ENCODE data around the gene MUC3A.
"Not testable (repeated sequence)": the region's sequence is repeated elsewhere in the genome, so short reads cannot be mapped to it uniquely, and the experiment has no call there.

The MUC3A gene

DNA sequence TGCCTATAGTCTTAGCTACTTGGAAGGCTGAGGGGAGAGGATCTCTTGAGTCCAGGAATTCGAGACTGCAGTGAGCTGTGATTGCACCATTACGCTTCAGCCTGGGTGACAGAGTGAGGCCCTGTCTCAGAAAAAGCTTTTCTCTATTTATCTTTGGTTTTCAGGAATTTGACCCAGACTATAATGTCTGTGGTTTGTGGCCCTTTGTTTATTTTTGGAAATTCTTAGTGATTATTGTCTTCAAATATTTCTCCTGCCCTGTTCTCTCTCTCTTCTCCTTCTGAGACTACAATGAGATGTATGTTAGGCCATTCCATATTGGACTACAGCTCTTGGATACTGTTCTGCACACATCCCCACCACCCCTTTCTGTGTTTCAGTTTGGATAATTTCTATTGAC is 24.7 kb downstream of the MUC3A start:
- Histone ChIP-seq H3K4me3 (ENCODE audit: low read depth in 1 of 2, low read length in 2 of 2) (no peak overlapping the region), H3K9me3 (ENCODE audit: control insufficient read depth in 1 of 2, low read length in 2 of 2) (no peaks in the 10 kb centered on the region), H3K4me1 (ENCODE audit: control insufficient read depth in 1 of 2, insufficient read depth in 2 of 2, low read length in 2 of 2) (no peaks in the 10 kb centered on the region), H3K27ac (ENCODE audit: low read length) (no peak overlapping the region), H3K36me3 (ENCODE audit: control insufficient read depth in 1 of 2, insufficient read depth in 2 of 2, low read length in 2 of 2) (no peaks in the 10 kb centered on the region), H3K27me3 (ENCODE audit: low read depth, low read length) (peaks cover 8% of the 10 kb centered on the region)

DNA sequence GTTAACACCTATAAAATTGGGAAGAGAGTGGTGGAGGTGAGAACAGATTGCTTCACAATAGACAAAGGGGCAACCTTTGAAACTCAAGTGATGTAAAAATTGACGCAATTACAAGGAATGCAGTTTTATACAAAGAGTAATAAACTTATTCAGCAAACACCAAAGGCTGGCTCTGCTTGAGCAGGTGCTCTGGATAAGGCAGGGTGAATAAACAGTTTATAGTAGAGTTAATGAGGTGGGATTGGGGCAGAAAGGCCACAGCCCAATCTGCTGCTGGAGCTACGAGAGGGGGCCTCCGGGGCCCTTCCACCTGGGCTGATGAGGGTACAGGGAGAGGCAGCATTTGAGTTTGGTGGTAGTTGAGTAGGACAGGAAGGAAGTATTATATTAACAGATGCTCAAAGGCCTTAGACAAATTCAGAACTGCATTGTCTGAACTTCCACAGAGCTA is 26.1 kb downstream of the MUC3A start:
- no peaks in the 10 kb centered on the region for H3K36me3 ChIP-seq (ENCODE audit: control insufficient read depth in 1 of 2, insufficient read depth in 2 of 2, low read length in 2 of 2)
- H3K9me3 ChIP-seq (ENCODE audit: control insufficient read depth in 1 of 2, low read length in 2 of 2) = no peaks in the 10 kb centered on the region
- H3K27ac ChIP-seq (ENCODE audit: low read length) = peak overlapping the region; percentile 31
- H3K4me1 ChIP-seq (ENCODE audit: control insufficient read depth in 1 of 2, insufficient read depth in 2 of 2, low read length in 2 of 2) = no peaks in the 10 kb centered on the region
- peaks cover 8% of the 10 kb centered on the region for H3K27me3 ChIP-seq (ENCODE audit: low read depth, low read length)
- H3K4me3 ChIP-seq (ENCODE audit: low read depth in 1 of 2, low read length in 2 of 2) = no peak overlapping the region

DNA sequence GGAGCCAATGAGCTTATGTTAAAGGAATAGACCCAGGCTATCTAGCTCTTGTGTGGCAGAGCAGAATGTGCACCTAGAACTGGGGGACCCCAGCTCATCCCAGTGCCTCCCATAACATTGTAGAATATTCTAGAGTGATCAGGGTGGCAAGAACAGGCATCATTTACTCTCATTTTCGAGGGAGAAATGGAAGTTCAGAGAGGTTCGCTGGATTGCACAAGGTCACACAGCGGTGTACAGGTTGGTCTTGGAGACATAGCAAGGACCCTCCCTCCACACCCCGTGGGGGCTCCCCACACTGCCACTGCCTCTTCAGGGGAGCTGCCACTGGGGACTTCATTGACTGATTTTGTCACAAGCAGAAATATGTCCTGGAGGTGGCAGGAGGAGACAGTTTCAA is 29.0 kb downstream of the MUC3A start:
- peaks cover 8% of the 10 kb centered on the region for H3K27me3 ChIP-seq (ENCODE audit: low read depth, low read length)
- H3K4me3 ChIP-seq (ENCODE audit: low read depth in 1 of 2, low read length in 2 of 2) = no peak overlapping the region
- no peaks in the 10 kb centered on the region for H3K4me1 ChIP-seq (ENCODE audit: control insufficient read depth in 1 of 2, insufficient read depth in 2 of 2, low read length in 2 of 2)
- H3K9me3 ChIP-seq (ENCODE audit: control insufficient read depth in 1 of 2, low read length in 2 of 2) = no peaks in the 10 kb centered on the region
- H3K27ac ChIP-seq (ENCODE audit: low read length) = no peak overlapping the region
- no peaks in the 10 kb centered on the region for H3K36me3 ChIP-seq (ENCODE audit: control insufficient read depth in 1 of 2, insufficient read depth in 2 of 2, low read length in 2 of 2)

DNA sequence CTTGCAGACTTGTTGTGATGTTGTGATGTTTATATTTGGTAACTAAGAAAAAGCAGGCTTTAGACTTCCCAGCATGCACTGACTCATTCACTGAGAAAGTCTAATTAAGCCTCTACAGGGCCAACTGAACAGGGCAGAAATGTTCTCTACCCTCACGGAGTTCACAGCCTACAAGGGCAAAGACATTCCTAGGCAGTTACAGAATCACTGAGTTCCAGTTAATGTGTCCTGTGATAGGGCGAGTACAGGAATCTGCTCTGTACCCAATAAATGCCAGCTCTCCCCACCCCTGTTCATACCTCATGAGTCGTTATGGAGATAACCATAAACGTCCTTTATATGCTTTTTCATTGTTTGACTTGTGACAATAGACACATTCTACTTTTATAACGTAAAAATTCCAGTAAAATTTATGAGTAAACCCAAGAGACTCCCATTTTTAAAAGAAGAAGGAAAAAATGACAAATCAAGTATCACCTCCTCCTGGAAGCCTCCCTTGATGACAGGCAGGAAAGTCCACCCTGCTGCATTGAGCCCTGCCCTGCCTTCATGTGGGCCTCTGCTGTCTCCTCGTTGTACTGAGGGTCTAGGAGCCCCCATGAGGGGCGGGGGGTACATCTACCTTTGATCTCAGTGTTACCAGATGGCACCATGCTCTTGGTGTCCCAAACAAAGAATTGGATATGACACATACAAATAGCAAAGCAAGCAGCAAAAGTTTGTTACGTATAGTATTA is 34.3 kb downstream of the MUC3A start:
- Histone ChIP-seq H3K27ac (ENCODE audit: low read length) (no peak overlapping the region), H3K9me3 (ENCODE audit: control insufficient read depth in 1 of 2, low read length in 2 of 2) (no peaks in the 10 kb centered on the region), H3K27me3 (ENCODE audit: low read depth, low read length) (no peaks in the 10 kb centered on the region), H3K4me3 (ENCODE audit: low read depth in 1 of 2, low read length in 2 of 2) (no peak overlapping the region), H3K4me1 (ENCODE audit: control insufficient read depth in 1 of 2, insufficient read depth in 2 of 2, low read length in 2 of 2) (no peaks in the 10 kb centered on the region), H3K36me3 (ENCODE audit: control insufficient read depth in 1 of 2, insufficient read depth in 2 of 2, low read length in 2 of 2) (no peaks in the 10 kb centered on the region)

DNA sequence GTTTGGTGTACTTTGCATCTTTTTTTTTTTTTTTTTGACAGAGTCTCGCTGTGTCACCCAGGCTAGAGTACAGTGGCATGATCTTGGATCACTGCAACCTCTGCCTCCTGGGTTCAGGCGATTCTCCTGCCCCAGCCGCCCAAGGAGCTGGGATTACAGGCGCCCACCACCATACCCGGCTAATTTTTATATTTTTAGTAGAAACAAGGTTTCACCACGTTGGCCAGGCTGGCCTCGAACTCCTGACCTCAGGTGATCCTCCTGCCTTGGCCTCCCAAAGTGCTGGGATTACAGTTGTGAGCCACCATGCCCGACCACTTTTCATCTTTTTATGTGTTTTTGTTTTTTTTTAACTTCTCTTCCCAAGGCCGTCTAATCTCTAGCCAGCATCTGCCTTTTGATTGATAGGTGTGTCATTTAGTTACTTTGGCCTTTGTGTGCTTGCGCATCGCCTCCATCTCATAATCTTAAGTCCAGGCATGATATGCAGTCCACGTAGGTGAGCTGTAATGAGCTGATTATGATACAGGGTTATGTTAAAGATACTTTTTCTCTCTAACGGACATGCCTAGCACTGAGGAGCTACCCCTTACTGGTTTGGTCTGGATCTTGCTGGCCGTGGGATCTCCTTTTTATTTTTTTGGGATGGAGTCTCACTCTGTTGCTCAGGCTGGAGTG is 35.0 kb downstream of the MUC3A start:
- not testable (repeated sequence) for H3K9me3 ChIP-seq (ENCODE audit: control insufficient read depth in 1 of 2, low read length in 2 of 2); H3K27me3 ChIP-seq (ENCODE audit: low read depth, low read length); H3K4me1 ChIP-seq (ENCODE audit: control insufficient read depth in 1 of 2, insufficient read depth in 2 of 2, low read length in 2 of 2); H3K27ac ChIP-seq (ENCODE audit: low read length); H3K36me3 ChIP-seq (ENCODE audit: control insufficient read depth in 1 of 2, insufficient read depth in 2 of 2, low read length in 2 of 2); H3K4me3 ChIP-seq (ENCODE audit: low read depth in 1 of 2, low read length in 2 of 2)

DNA sequence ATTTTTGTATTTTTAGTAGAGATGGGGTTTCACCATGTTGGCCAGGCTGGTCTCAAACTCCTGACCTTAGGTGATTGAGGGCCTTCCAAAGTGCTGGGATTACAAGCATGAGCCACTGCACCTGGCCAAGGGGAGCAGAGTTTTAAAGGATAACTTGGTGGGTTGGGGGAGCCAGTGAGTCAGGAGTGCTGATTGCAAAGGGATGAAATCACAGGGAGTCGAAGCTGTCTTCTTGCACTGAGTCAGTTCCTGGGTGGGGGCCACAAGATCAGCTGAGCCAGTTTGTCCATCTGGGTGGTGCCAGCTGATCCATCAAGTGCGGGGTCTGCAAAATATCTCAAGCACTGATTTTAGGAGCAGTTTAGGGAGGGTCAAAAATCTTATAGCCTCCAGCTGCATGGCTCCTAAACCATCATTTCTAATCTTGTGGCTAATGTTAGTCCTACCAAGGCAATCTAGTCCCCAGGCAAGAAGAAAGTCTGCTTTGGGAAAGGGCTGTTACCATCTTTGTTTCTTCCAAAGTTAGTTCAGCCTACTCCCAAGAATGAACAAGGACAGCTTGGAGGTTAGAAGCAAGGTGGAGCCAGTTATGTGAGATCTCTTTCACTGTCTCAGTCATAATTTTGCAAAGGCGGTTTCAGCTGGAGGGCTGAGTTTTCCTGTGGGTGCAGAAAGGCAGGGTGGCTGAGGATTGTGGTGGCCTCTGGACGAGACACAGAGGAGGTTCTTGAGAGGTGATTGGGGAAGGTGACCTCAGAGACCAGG is 35.9 kb downstream of the MUC3A start:
- H3K27me3 ChIP-seq (ENCODE audit: low read depth, low read length); H3K36me3 ChIP-seq (ENCODE audit: control insufficient read depth in 1 of 2, insufficient read depth in 2 of 2, low read length in 2 of 2); H3K9me3 ChIP-seq (ENCODE audit: control insufficient read depth in 1 of 2, low read length in 2 of 2); H3K27ac ChIP-seq (ENCODE audit: low read length); H3K4me1 ChIP-seq (ENCODE audit: control insufficient read depth in 1 of 2, insufficient read depth in 2 of 2, low read length in 2 of 2); H3K4me3 ChIP-seq (ENCODE audit: low read depth in 1 of 2, low read length in 2 of 2): not testable (repeated sequence)

DNA sequence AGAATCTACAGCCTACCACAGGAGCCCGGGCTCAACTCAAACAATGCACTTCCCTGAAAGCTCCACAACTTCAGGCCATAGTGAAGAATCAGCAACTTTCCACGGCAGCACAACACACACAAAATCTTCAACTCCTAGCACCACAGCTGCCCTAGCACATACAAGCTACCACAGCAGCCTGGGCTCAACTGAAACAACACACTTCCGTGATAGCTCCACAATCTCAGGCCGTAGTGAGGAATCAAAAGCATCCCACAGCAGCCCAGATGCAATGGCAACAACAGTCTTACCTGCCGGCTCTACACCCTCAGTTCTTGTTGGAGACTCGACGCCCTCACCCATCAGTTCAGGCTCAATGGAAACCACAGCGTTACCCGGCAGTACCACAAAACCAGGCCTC is 42.3 kb downstream of the MUC3A start:
- H3K4me1 ChIP-seq (ENCODE audit: control insufficient read depth in 1 of 2, insufficient read depth in 2 of 2, low read length in 2 of 2) = no peaks in the 10 kb centered on the region
- H3K36me3 ChIP-seq (ENCODE audit: control insufficient read depth in 1 of 2, insufficient read depth in 2 of 2, low read length in 2 of 2) = no peaks in the 10 kb centered on the region
- H3K27me3 ChIP-seq (ENCODE audit: low read depth, low read length) = no peaks in the 10 kb centered on the region
- no peaks in the 10 kb centered on the region for H3K9me3 ChIP-seq (ENCODE audit: control insufficient read depth in 1 of 2, low read length in 2 of 2)
- no peak overlapping the region for H3K27ac ChIP-seq (ENCODE audit: low read length)
- H3K4me3 ChIP-seq (ENCODE audit: low read depth in 1 of 2, low read length in 2 of 2) = no peak overlapping the region

DNA sequence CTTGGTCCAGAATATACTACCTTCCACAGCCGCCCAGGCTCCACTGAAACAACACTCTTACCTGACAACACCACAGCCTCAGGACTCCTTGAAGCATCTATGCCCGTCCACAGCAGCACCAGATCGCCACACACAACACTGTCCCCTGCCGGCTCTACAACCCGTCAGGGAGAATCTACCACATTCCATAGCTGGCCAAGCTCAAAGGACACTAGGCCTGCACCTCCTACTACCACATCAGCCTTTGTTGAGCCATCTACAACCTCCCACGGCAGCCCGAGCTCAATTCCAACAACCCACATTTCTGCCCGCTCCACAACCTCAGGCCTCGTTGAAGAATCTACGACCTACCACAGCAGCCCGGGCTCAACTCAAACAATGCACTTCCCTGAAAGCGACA is 42.9 kb downstream of the MUC3A start:
- H3K9me3 ChIP-seq (ENCODE audit: control insufficient read depth in 1 of 2, low read length in 2 of 2); H3K27ac ChIP-seq (ENCODE audit: low read length); H3K27me3 ChIP-seq (ENCODE audit: low read depth, low read length); H3K36me3 ChIP-seq (ENCODE audit: control insufficient read depth in 1 of 2, insufficient read depth in 2 of 2, low read length in 2 of 2); H3K4me3 ChIP-seq (ENCODE audit: low read depth in 1 of 2, low read length in 2 of 2); H3K4me1 ChIP-seq (ENCODE audit: control insufficient read depth in 1 of 2, insufficient read depth in 2 of 2, low read length in 2 of 2): not testable (repeated sequence)

DNA sequence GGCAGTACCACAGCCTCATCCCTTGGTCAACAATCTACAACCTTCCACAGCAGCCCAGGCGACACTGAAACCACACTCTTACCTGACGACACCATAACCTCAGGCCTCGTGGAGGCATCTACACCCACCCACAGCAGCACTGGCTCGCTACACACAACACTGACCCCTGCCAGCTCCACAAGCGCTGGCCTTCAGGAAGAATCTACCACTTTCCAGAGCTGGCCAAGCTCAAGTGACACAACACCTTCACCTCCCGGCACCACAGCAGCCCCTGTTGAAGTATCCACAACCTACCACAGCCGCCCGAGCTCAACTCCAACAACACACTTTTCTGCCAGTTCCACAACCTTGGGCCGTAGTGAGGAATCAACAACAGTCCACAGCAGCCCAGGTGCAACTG is 45.3 kb downstream of the MUC3A start:
- H3K36me3 ChIP-seq (ENCODE audit: control insufficient read depth in 1 of 2, insufficient read depth in 2 of 2, low read length in 2 of 2); H3K4me3 ChIP-seq (ENCODE audit: low read depth in 1 of 2, low read length in 2 of 2); H3K27me3 ChIP-seq (ENCODE audit: low read depth, low read length); H3K4me1 ChIP-seq (ENCODE audit: control insufficient read depth in 1 of 2, insufficient read depth in 2 of 2, low read length in 2 of 2); H3K9me3 ChIP-seq (ENCODE audit: control insufficient read depth in 1 of 2, low read length in 2 of 2); H3K27ac ChIP-seq (ENCODE audit: low read length): not testable (repeated sequence)

DNA sequence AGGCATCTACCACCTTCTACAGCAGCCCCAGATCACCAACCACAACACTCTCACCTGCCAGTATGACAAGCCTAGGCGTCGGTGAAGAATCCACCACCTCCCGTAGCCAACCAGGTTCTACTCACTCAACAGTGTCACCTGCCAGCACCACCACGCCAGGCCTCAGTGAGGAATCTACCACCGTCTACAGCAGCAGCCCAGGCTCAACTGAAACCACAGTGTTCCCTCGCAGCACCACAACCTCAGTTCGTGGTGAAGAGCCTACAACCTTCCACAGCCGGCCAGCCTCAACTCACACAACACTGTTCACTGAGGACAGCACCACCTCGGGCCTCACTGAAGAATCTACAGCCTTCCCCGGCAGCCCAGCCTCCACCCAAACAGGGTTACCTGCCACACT is 49.2 kb downstream of the MUC3A start:
- not testable (repeated sequence) for H3K9me3 ChIP-seq (ENCODE audit: control insufficient read depth in 1 of 2, low read length in 2 of 2); H3K4me1 ChIP-seq (ENCODE audit: control insufficient read depth in 1 of 2, insufficient read depth in 2 of 2, low read length in 2 of 2); H3K36me3 ChIP-seq (ENCODE audit: control insufficient read depth in 1 of 2, insufficient read depth in 2 of 2, low read length in 2 of 2); H3K4me3 ChIP-seq (ENCODE audit: low read depth in 1 of 2, low read length in 2 of 2); H3K27ac ChIP-seq (ENCODE audit: low read length); H3K27me3 ChIP-seq (ENCODE audit: low read depth, low read length)

DNA sequence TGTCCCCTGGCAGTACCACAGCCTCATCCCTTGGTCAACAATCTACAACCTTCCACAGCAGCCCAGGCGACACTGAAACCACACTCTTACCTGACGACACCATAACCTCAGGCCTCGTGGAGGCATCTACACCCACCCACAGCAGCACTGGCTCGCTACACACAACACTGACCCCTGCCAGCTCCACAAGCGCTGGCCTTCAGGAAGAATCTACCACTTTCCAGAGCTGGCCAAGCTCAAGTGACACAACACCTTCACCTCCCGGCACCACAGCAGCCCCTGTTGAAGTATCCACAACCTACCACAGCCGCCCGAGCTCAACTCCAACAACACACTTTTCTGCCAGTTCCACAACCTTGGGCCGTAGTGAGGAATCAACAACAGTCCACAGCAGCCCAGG is 50.0 kb downstream of the MUC3A start:
- not testable (repeated sequence) for H3K4me1 ChIP-seq (ENCODE audit: control insufficient read depth in 1 of 2, insufficient read depth in 2 of 2, low read length in 2 of 2); H3K27me3 ChIP-seq (ENCODE audit: low read depth, low read length); H3K27ac ChIP-seq (ENCODE audit: low read length); H3K36me3 ChIP-seq (ENCODE audit: control insufficient read depth in 1 of 2, insufficient read depth in 2 of 2, low read length in 2 of 2); H3K9me3 ChIP-seq (ENCODE audit: control insufficient read depth in 1 of 2, low read length in 2 of 2); H3K4me3 ChIP-seq (ENCODE audit: low read depth in 1 of 2, low read length in 2 of 2)

All from muscle layer of duodenum (tissue), 2 donors.